Right lobe of liver (tissue), 4 donors: Measurements from ENCODE around the gene GABARAPL2.

Experiments
- POLR2A ChIP-seq: fragments of 450-650 bp; IDR thresholded peaks from one replicate; pipeline ENCODE4 v1.6.1; 2017; ENCODE audit warnings: antibody characterized with exemption, mild to moderate bottlenecking
- TF ChIP-seq, protein P1 (sequence below), 4 donors: fragments of 200-600 bp in 3 of 4; fragments of 450-650 bp in 1 of 4; IDR thresholded peaks; one replicate each; pipeline versions ENCODE4 v1.5.1 to v1.8.0; 2016 to 2022; ENCODE audit warnings: antibody characterized with exemption in 4 of 4, mild to moderate bottlenecking in 2 of 4
- donor health status: DM: no; HTN: no; CAD: no.
- donor health status: DM: no; HTN: no; CAD: no.
- donor health status: DM: no; HTN: yes; CAD: no.

DNA sequence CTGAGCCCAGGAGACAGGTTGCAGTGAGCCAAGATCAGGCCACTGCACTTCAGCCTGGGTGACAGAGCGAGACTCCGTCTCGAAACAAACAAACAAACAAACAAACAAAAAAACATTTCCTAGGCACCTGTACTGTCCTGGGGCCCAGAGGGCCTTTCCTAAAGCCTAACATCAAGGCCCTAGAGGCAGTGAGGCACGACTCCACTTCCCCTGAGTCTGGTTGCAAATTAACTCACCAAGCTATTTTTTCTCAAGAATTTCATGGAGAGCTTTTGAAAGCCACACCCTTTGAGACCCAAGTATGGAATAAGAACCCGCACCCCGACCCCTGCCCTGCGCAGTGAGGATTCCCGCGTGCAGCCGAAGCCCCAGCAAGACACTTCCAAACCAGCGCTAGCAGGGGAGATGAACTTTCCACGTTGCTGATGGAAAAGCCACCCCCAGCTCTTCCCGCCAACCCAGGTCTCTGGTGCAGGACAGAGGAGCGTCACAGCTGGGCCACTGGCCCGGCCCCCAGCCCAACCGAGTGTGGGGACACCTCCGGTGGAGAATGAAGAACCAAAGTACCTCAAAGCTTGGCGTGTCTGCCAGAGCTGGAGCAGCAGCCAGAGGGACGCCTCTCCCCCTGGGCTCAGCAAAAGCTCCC is 31.5 kb upstream of the GABARAPL2 start:
- TF ChIP-seq, protein P1, sequence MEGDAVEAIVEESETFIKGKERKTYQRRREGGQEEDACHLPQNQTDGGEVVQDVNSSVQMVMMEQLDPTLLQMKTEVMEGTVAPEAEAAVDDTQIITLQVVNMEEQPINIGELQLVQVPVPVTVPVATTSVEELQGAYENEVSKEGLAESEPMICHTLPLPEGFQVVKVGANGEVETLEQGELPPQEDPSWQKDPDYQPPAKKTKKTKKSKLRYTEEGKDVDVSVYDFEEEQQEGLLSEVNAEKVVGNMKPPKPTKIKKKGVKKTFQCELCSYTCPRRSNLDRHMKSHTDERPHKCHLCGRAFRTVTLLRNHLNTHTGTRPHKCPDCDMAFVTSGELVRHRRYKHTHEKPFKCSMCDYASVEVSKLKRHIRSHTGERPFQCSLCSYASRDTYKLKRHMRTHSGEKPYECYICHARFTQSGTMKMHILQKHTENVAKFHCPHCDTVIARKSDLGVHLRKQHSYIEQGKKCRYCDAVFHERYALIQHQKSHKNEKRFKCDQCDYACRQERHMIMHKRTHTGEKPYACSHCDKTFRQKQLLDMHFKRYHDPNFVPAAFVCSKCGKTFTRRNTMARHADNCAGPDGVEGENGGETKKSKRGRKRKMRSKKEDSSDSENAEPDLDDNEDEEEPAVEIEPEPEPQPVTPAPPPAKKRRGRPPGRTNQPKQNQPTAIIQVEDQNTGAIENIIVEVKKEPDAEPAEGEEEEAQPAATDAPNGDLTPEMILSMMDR (IDR thresholded peaks at IDR 0.05) = no peak
- no peak for TF ChIP-seq POLR2A
